GM19023 (cell line): ENCODE data around the gene PCSK4.

Experiments used
- ATAC-seq: cut with Tn5 transposase; IDR thresholded peaks from one replicate; pipeline ENCODE4 v1.9.1; 2021; ENCODE audit warnings: mild to moderate bottlenecking, moderate library complexity; ENCODE audit not compliant: unreplicated experiment

The PCSK4 gene

GRCh38 chr19:1472231-1473084 lies 17.7 kb downstream of the PCSK4 start:
- ATAC-seq, result no peak

DNA sequence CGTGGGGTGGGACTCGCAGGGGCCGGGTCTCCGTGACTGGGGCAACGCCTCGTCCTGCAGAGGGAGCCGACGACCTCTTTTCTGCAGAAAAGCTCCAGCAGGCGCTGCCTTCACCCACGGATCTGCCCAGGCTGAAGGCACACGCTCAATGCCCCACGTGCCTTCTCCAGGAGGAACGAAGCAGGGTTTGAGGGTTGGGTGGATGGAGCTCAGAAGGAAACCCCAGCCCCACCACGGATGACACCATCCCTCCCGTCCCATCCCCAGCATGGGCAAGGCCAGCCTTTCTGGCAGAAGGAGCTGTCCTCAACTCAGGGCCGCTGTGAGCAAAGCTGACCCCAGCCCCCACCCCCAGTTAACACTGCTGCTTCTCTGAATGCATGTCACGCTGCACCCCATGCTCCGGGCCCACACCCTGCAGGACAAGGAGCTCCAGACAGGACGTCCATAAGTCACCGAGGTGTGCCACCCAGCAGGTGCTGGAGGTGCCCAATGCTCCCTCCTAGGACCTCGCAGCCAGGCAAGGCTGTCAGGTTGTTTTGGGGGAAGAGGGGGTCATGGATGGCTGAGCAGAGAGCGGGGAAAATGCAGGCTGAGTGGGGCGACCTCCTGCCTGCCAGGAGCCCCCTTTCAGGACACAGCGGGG lies 18.5 kb downstream of the PCSK4 start:
- ATAC-seq, result no peak

DNA sequence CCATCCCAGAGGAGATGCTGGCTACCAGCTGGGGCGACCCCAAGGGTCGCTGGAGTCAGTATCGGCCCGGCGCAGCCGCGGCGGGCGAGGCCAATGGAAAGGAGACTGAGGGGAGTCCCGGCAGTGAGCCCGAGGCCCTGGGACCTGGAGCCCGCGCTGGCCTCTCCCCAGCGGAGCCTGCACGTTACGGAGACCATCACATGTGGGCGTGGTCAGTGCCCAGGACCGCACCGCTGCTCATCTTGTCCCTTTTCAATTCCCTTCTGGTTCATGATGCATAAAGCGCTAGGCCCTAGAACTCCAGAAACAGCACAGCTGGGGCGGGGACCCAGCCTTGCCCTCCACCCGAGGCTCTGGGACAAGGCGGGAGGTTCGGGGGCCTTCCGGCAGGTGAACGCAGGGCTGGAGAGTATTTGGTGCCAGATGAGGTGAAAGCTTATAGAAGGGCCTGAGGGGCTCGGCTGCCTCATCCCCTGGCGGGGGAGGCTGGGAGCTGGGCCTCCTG lies 19.1 kb downstream of the PCSK4 start:
- ATAC-seq, result no peak

DNA sequence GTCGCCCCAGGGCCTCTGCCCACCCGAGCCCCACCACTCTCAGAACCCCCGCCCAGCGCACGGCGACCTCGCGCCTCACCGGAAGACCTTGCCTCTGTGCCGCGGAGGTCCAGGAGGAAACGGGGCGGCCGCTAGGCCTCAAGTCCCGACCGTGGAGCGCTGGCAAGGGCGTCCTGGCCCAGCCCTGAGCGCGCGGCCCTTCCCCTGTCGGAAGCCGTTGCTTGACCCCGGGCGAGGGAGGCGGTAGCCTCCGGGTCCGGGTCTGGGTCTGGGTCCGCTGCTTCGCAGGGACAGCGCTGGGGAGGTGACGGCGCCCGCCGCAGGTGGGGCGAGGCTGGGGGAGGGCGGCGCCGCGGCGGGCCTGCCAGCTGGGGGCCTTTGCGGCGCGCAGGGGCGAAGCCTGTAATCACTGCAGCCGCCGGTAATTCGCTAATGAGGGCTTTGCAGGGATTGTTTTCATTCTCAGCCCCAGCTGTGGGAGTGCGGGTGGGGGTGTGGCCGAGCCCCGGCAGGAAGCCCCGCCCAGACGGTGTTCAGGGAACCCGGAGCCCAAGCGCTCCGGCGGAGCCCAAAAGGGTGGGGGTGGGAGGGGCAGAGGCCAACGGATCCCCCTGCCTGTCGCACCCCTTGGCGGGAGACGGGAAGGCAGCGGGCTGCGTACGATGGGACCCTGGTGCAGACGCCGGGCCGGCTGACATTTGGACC lies 19.7 kb downstream of the PCSK4 start:
- ATAC-seq, result no peak

- ATAC-seq, result no peak
Measured at GRCh38 chr19:1470055-1470304, 20.2 kb downstream of the PCSK4 start.

DNA sequence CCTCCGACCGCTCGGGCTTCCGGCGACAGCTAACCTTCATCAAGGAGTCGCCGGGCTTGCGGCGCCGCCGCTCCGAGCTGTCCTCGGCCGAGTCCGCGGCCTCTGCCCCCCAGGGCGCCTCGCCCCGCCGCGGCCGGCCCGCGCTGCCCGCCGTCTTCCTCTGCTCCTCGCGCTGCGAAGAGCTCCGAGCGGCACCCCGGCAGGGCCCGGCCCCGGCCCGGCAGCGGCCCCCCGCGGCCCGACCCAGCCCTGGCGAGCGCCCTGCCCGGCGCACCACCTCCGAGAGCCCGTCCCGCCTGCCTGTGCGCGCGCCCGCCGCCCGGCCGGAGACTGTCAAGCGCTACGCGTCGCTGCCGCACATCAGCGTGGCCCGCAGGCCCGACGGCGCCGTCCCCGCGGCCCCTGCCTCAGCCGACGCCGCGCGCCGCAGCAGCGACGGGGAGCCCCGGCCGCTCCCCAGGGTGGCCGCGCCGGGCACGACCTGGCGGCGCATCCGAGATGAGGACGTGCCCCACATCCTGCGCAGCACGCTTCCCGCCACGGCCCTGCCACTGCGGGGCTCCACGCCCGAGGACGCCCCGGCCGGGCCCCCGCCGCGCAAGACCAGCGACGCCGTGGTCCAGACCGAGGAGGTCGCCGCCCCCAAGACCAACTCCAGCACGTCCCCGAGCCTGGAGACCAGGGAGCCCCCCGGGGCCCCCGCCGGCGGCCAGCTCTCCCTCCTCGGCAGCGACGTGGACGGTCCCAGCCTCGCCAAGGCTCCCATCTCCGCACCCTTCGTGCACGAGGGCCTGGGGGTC lies 20.7 kb downstream of the PCSK4 start:
- ATAC-seq, result no peak

- ATAC-seq, result no peak
Measured at GRCh38 chr19:1468821-1469254, 21.3 kb downstream of the PCSK4 start.

DNA sequence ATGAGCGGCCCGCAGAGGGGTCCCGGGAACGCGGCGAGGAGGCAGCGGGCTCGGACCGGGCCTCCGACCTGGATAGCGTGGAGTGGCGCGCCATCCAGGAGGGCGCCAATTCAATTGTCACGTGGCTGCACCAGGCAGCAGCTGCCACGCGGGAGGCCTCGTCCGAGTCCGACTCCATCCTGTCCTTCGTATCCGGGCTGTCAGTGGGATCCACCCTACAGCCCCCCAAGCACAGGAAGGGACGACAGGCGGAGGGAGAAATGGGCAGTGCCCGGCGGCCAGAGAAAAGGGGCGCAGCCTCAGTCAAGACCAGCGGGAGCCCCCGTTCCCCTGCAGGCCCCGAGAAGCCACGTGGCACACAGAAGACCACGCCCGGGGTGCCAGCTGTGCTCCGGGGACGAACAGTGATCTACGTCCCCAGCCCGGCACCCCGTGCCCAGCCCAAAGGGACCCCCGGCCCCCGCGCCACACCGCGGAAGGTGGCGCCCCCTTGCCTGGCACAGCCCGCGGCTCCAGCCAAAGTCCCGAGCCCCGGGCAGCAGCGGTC lies 21.8 kb downstream of the PCSK4 start:
- ATAC-seq, result no peak

GRCh38 chr19:1467490-1468273 lies 22.5 kb downstream of the PCSK4 start:
- no peak for ATAC-seq

GRCh38 chr19:1467215-1467489 lies 23.0 kb downstream of the PCSK4 start:
- no peak for ATAC-seq

DNA sequence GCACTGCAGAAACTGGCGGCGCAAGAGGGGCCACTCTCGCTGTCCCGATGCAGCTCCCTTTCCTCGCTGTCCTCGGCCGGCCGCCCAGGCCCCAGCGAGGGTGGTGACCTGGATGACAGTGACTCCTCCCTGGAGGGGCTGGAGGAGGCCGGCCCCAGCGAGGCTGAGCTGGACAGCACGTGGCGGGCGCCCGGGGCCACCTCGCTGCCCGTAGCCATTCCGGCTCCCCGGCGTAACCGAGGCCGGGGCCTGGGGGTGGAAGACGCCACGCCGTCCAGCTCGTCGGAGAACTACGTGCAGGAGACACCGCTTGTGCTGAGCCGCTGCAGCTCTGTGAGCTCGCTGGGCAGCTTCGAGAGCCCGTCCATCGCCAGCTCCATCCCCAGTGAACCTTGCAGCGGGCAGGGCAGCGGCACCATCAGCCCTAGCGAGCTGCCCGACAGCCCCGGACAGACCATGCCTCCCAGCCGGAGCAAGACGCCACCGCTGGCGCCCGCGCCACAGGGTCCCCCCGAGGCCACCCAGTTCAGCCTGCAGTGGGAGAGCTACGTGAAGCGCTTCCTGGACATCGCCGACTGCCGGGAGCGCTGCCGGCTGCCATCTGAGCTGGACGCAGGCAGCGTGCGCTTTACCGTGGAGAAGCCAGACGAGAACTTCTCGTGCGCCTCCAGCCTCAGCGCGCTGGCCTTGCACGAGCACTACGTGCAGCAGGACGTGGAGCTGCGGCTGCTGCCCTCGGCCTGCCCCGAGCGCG lies 23.5 kb downstream of the PCSK4 start:
- ATAC-seq, result no peak

DNA sequence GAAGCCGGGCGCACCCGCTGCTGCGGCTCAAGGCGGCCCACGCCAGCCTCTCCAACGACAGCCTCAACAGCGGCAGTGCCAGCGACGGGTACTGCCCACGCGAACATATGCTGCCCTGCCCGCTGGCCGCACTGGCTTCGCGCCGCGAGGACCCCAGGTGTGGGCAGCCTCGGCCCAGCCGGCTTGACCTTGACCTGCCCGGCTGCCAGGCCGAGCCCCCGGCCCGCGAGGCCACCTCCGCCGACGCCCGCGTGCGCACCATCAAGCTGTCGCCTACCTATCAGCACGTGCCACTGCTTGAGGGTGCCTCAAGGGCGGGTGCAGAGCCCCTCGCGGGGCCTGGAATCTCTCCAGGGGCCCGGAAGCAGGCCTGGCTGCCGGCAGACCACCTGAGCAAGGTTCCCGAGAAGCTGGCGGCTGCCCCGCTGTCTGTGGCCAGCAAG lies 24.1 kb downstream of the PCSK4 start:
- no peak for ATAC-seq

DNA sequence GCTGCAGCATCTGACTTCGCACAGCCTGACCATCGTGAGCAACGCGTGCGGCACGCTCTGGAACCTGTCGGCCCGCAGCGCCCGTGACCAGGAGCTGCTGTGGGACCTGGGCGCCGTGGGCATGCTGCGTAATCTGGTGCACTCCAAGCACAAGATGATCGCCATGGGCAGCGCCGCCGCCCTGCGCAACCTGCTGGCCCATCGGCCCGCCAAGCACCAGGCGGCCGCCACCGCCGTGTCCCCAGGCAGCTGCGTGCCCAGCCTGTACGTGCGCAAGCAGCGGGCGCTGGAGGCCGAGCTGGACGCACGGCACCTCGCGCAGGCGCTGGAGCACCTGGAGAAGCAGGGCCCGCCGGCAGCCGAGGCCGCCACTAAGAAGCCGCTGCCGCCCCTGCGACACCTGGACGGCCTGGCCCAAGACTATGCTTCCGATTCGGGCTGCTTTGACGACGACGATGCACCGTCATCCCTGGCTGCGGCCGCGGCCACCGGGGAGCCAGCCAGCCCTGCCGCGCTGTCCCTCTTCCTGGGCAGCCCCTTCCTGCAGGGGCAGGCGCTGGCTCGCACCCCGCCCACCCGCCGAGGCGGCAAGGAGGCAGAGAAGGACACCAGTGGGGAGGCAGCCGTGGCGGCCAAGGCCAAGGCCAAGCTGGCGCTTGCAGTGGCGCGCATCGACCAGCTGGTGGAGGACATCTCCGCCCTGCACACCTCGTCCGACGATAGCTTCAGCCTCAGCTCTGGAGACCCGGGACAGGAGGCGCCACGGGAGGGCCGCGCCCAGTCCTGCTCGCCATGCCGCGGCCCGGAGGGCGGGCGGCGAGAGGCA lies 24.7 kb downstream of the PCSK4 start:
- ATAC-seq, result no peak

DNA sequence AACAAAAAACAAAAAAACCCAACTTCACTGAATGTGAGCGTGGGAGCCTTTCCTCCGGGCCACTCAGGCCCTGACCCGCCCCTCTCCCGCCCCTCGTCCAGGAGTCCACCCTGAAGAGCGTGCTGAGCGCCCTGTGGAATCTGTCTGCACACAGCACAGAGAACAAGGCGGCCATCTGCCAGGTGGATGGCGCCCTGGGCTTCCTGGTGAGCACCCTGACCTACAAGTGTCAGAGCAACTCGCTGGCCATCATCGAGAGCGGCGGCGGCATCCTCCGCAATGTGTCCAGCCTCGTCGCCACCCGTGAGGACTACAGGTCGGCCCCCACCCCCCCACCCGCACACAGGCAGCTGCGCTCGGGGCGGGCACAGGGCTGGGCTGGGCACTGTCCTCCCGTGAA lies 28.3 kb downstream of the PCSK4 start:
- no peak for ATAC-seq

- ATAC-seq, result no peak
Measured at GRCh38 chr19:1460033-1460995, 29.8 kb downstream of the PCSK4 start.

DNA sequence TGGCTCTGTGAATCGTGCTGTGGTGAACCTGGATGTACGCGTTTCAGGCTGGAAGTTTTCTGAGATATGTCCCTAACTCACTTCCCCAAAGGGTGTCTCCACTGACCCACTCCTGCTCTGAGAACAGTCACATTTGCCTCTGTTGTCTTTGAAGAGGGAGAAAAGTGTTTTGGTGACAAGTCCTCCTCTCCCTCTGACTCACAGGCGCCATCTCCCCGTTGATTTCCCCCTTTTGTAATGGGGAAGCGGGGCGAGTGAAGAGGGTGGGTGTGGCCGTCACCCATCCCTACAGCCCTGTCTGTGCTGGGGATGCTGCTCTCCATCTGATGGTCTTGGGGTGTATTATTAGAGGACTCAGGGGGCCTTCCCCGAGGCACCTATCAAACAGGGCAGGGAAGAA lies 30.7 kb downstream of the PCSK4 start:
- ATAC-seq, result no peak

GRCh38 chr19:1457892-1458291 lies 32.3 kb downstream of the PCSK4 start:
- no peak for ATAC-seq
